Activated CD4-positive, alpha-beta T cell treated with anti-CD3 and anti-CD28 coated beads for 36 hours (primary cell): ENCODE data around the gene RAB32. TPM values are rescaled to one million over a fixed set of nuclear protein-coding genes. Genes with fewer than 3 reads are reported as not detected.

Experiments used
- ATAC-seq: fragments of 200-7000 bp; cut with Tn5 transposase; one replicate; pipeline ENCODE4 v1.10.0; 2021; ENCODE audit warnings: mild to moderate bottlenecking, moderate library complexity
- CTCF ChIA-PET: fragments of 350-600 bp; sonication (Branson Sonifier 250); formaldehyde crosslinking; loops from one replicate; lab custom pipeline; 2021; ENCODE audit warnings: antibody characterized with exemption; lab: Charles Lee
- POLR2A ChIA-PET: fragments of 350-600 bp; sonication (Branson Sonifier 250); formaldehyde crosslinking; loops from one replicate; lab custom pipeline; 2021; ENCODE audit warnings: antibody characterized with exemption, inconsistent platforms; lab: Charles Lee
- DNase-seq: peaks from one replicate; pipeline ENCODE4 v3.0.0-alpha.2; 2020
- H3K27ac Mint-ChIP-seq: one replicate; pipeline ENCODE4 v1.8.0; 2021; ENCODE audit warnings: mixed read lengths
- H3K27me3 Mint-ChIP-seq: one replicate; pipeline ENCODE4 v1.8.0; 2021; ENCODE audit warnings: mixed read lengths
- H3K36me3 Mint-ChIP-seq: one replicate; pipeline ENCODE4 v1.8.0; 2021; ENCODE audit warnings: low read depth, mixed read lengths
- H3K4me1 Mint-ChIP-seq: one replicate; pipeline ENCODE4 v1.8.0; 2021; ENCODE audit warnings: mixed read lengths
- H3K4me3 Mint-ChIP-seq: one replicate; pipeline ENCODE4 v1.8.0; 2021; ENCODE audit warnings: mild to moderate bottlenecking, moderate library complexity, mixed read lengths
- H3K9me3 Mint-ChIP-seq: one replicate; pipeline ENCODE4 v1.8.0; 2021; ENCODE audit warnings: low read depth, mixed read lengths
- intact Hi-C, 2 experiments: fragments of 100-400 bp; cut with DNase I in 1 of 2; cut with micrococcal nuclease in 1 of 2; formaldehyde crosslinking; loops; one replicate each; pipeline versions ENCODE4 v1.14.2 to v1.15.1; 2022 to 2024; cut with DNase I, micrococcal nuclease
- total RNA-seq, 2 experiments: library from RNA; stranded (reverse); gene quantifications; one replicate each; pipeline ENCODE4 v1.2.3, GENCODE V29; 2021

RAB32 gene
- total RNA-seq, 2 experiments from 2014 or later, result 0.44 to 1.1 TPM

DNA sequence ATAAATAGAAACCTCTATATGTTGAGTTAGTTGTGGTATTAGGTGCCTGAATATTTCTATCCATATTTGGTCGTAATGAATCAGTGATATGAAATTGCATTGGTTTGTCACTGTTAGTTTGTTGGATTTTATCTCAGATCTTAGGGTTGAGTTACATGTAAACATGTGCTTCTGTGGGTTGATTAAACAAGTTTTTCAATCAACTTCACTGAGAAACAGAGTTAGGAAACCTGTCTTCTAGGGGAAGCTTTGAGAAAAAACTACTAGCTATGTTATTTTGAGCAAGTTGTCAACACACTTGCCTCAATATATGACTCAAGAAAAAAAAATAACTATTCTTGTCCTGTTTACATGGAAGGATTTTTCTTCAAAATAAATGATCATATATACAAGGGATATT lies 40.3 kb downstream of the RAB32 start:
- Mint-ChIP-seq H3K4me3 (no peak overlapping the region), H3K4me1 (no peaks in the 10 kb centered on the region), H3K27me3 (no peaks in the 10 kb centered on the region), H3K36me3 (no peaks in the 10 kb centered on the region), H3K9me3 (no peaks in the 10 kb centered on the region), H3K27ac (no peak overlapping the region)
- ChIA-PET POLR2A (no interaction called here), CTCF (interaction anchor here (0.6 kb wide), 1 partner anchor 992 kb away, joined by 3 read pairs; no protein-coding TSS in a partner anchor)
- ATAC-seq, result no peak
- intact Hi-C loops, result no loop called here
- DNase-seq, result no peak

- ChIA-PET POLR2A (no interaction called here), CTCF (no interaction called here)
- H3K27me3 Mint-ChIP-seq, result no peaks in the 10 kb centered on the region
- H3K4me3 Mint-ChIP-seq, result no peak overlapping the region
- no peak for DNase-seq
- intact Hi-C loops, result no loop called here
- no peaks in the 10 kb centered on the region for H3K9me3 Mint-ChIP-seq
- ATAC-seq, result no peak
- no peaks in the 10 kb centered on the region for H3K36me3 Mint-ChIP-seq
- no peak overlapping the region for H3K27ac Mint-ChIP-seq
- no peaks in the 10 kb centered on the region for H3K4me1 Mint-ChIP-seq
These were observed 43.8 kb downstream of the RAB32 start for GRCh38 chr6:146587459-146587858.

GRCh38 chr6:146590492-146590891 lies 46.9 kb downstream of the RAB32 start:
- Mint-ChIP-seq H3K27me3 (no peaks in the 10 kb centered on the region), H3K27ac (no peak overlapping the region), H3K4me3 (no peak overlapping the region), H3K36me3 (no peaks in the 10 kb centered on the region), H3K4me1 (no peaks in the 10 kb centered on the region), H3K9me3 (no peaks in the 10 kb centered on the region)
- intact Hi-C loops, result no loop called here
- CTCF ChIA-PET, result no interaction called here
- ATAC-seq (no peak), DNase-seq (no peak)
- POLR2A ChIA-PET, result no interaction called here

GRCh38 chr6:146592451-146592850 lies 48.8 kb downstream of the RAB32 start:
- ChIA-PET CTCF (interaction anchor here (0.7 kb wide), 1 partner anchor 38 kb away, joined by 3 read pairs; no protein-coding TSS in a partner anchor), POLR2A (no interaction called here)
- no peak overlapping the region for H3K4me3 Mint-ChIP-seq
- ATAC-seq (no peak), DNase-seq (no peak)
- no peak overlapping the region for H3K27ac Mint-ChIP-seq
- no peaks in the 10 kb centered on the region for H3K36me3 Mint-ChIP-seq
- H3K4me1 Mint-ChIP-seq, result no peaks in the 10 kb centered on the region
- H3K9me3 Mint-ChIP-seq, result no peaks in the 10 kb centered on the region
- no peaks in the 10 kb centered on the region for H3K27me3 Mint-ChIP-seq
- intact Hi-C loops, result no loop called here

GRCh38 chr6:146593986-146594385 lies 50.4 kb downstream of the RAB32 start:
- Mint-ChIP-seq H3K36me3 (no peaks in the 10 kb centered on the region), H3K27ac (no peak overlapping the region), H3K4me3 (no peak overlapping the region), H3K4me1 (peaks cover 2% of the 10 kb centered on the region), H3K9me3 (no peaks in the 10 kb centered on the region), H3K27me3 (peaks cover 2% of the 10 kb centered on the region)
- DNase-seq (no peak), ATAC-seq (no peak)
- ChIA-PET POLR2A (no interaction called here), CTCF (interaction anchor here (0.6 kb wide), 1 partner anchor 64 kb away, joined by 3 read pairs; no protein-coding TSS in a partner anchor)
- intact Hi-C loops, result no loop called here

DNA sequence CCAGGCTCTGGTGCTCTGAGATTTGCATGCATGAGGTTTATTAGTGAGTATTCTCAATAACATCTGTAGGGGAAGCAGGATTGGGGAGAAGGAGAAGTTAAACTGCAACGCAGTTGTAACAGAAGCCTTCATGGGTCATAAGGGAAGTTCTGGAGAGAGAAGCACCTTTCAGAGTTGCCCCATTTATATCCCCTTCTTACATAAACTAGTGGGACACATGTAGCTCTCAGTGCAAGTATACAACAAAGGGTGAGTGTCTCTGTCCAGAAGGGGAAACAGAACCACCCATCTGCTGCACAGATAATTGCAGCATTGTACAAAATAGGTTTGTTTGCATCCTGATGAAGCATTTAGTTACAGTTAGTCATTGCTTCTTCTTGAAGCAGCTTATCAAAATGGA lies 50.9 kb downstream of the RAB32 start:
- ChIA-PET POLR2A (no interaction called here), CTCF (interaction anchor here (0.6 kb wide), 1 partner anchor 64 kb away, joined by 3 read pairs; no protein-coding TSS in a partner anchor)
- Mint-ChIP-seq H3K27me3 (peaks cover 6% of the 10 kb centered on the region), H3K4me3 (no peak overlapping the region), H3K27ac (no peak overlapping the region), H3K4me1 (peaks cover 5% of the 10 kb centered on the region), H3K9me3 (no peaks in the 10 kb centered on the region), H3K36me3 (no peaks in the 10 kb centered on the region)
- intact Hi-C loops, result no loop called here
- no peak for ATAC-seq
- no peak for DNase-seq

GRCh38 chr6:146595972-146596731 lies 52.5 kb downstream of the RAB32 start:
- H3K27me3 Mint-ChIP-seq, result peaks cover 11% of the 10 kb centered on the region
- no peaks in the 10 kb centered on the region for H3K9me3 Mint-ChIP-seq
- intact Hi-C loops, result no loop called here
- no peak overlapping the region for H3K4me3 Mint-ChIP-seq
- ATAC-seq (no peak), DNase-seq (no peak)
- peaks cover 9% of the 10 kb centered on the region for H3K4me1 Mint-ChIP-seq
- CTCF ChIA-PET, result interaction anchor here (0.7 kb wide), 1 partner anchor 667 kb away, joined by 3 read pairs; no protein-coding TSS in a partner anchor
- POLR2A ChIA-PET, result no interaction called here
- H3K36me3 Mint-ChIP-seq, result no peaks in the 10 kb centered on the region
- H3K27ac Mint-ChIP-seq, result no peak overlapping the region

- no peaks in the 10 kb centered on the region for H3K9me3 Mint-ChIP-seq
- intact Hi-C loops, result no loop called here
These were observed 55.3 kb downstream of the RAB32 start, which contains the start of gene ADGB for GRCh38 chr6:146598772-146599405. Gene ADGB (plus strand): TSS chr6:146598972. CDS start chr6:146599041, 69 bp downstream.

GRCh38 chr6:146601352-146601751 lies 57.7 kb downstream of the RAB32 start:
- Mint-ChIP-seq H3K27me3 (peaks cover 15% of the 10 kb centered on the region), H3K4me1 (peaks cover 9% of the 10 kb centered on the region), H3K9me3 (no peaks in the 10 kb centered on the region), H3K27ac (no peak overlapping the region), H3K36me3 (no peaks in the 10 kb centered on the region), H3K4me3 (no peak overlapping the region)
- ChIA-PET POLR2A (no interaction called here), CTCF (no interaction called here)
- DNase-seq, result no peak
- ATAC-seq, result no peak
- intact Hi-C loops, result no loop called here

More at GRCh38 chr6:146598772-146599405, 55.3 kb downstream of the RAB32 start, which contains the start of gene ADGB:
- Mint-ChIP-seq H3K4me3 (peak within 1 kb of the TSS; percentile 43), H3K36me3 (no peaks in the 10 kb centered on the region), H3K27ac (no peak within 1 kb of the TSS), H3K27me3 (peaks cover 15% of the 10 kb centered on the region), H3K4me1 (peaks cover 9% of the 10 kb centered on the region)
- ChIA-PET CTCF (no interaction called here), POLR2A (no interaction called here)
- DNase-seq (peak; percentile 18), ATAC-seq (no peak)

- ChIA-PET CTCF (no interaction called here), POLR2A (no interaction called here)
- H3K4me1 Mint-ChIP-seq, result peaks cover 9% of the 10 kb centered on the region
- H3K27me3 Mint-ChIP-seq, result peaks cover 15% of the 10 kb centered on the region
- intact Hi-C loops, result no loop called here
- DNase-seq, result no peak
- no peak for ATAC-seq
- no peak overlapping the region for H3K4me3 Mint-ChIP-seq
- no peaks in the 10 kb centered on the region for H3K36me3 Mint-ChIP-seq
- H3K9me3 Mint-ChIP-seq, result no peaks in the 10 kb centered on the region
- H3K27ac Mint-ChIP-seq, result no peak overlapping the region
These were observed 58.9 kb downstream of the RAB32 start for GRCh38 chr6:146602526-146602925.
